Hindlimb muscle (tissue), 1 donor: ENCODE results near the gene TJP1. TPM values are rescaled to one million over a fixed set of nuclear protein-coding genes. Genes with fewer than 3 reads are reported as not detected.
"Not testable (repeated sequence)": the region's sequence is repeated elsewhere in the genome, so short reads cannot be mapped to it uniquely, and the experiment has no call there.

ENCODE experiments used
- DNase-seq: peaks from one replicate; pipeline ENCODE4 v3.0.0-alpha.2; 2013
- polyA plus RNA-seq: library from polyadenylated mRNA; unstranded; fragments of 120-200 nt; gene quantifications from one replicate; pipeline ENCODE4 v1.2.1, GENCODE V29; 2013; ENCODE audit not compliant: insufficient read length

Gene TJP1
- polyA plus RNA-seq, 1 donor, result 41.6 TPM

DNA sequence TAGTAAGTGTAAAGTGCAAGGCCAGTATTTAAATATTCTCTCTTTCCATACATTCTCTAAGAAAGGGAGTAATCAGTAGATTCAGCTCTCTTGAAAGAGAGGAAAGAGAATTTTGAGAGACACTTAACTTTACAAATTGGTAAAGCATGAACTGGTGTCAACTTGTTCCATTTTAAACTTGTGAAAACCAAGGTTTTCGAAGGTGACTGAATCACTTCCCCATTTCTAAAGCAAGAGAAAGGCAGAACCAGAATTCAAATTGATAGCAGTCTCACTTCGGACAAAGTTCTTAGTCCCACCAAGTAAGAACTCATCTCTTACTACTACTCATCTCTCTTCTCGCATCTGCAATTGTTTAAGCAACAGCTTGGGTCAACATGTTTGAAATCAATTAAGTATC, 22.4 kb downstream of the TJP1 start:
- no peak for DNase-seq

- DNase-seq, result no peak
Observed at GRCh38 chr15:29795610-29796009, 26.7 kb downstream of the TJP1 start.

DNA sequence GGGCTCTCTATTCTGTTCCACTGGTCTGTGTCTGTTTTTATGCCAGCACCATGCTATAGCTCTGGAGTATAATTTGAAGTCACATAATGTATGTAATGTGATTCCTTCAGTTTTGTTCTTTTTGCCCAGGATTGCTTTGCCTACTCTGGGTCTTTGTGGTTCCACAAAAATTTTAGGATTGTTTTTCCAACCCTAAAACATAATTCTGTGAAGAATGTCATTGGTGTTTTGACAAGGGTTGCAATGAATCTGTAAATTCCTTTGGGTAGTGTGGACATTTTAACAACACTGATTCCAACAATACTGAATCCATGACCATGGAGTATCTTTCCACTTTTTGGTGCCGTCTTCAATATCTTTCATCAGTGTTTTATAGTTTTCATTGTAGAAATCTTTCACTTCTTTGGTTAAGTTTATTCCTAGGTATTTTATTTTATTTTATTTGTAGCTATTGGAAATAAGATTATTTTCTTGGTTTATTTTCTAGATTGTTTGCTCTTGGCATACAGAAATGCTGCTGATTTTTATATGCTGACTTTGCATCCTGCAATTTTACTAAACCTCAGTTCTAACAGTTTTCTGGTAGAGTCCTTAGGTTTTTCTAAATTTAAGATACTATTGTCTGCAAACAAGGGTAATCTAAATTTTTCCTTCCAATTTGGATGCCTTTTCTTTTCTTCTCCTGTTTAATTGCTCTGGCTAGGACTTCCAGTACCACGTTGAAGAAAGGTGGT, 29.7 kb downstream of the TJP1 start:
- DNase-seq, result no peak

- no peak for DNase-seq
Observed at GRCh38 chr15:29790607-29791006, 31.7 kb downstream of the TJP1 start.

DNA sequence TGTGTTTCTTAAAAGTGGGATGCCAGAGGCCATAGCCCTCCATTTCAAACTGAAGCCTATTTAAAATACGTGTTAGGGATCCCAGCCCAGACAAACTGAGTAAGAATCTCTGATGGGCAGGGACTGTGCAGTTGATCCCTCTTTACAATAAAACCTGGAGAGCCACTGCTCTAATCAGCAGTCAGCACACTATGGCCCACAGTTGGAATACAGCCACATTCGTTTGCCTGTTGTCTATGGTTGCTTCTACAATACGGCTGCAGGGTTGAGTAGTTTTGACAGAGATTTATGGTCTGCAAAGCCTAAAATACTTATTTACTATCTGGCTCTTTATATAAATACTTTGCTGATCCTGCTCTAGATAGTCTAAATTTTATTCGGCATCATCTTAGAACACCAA, 32.4 kb downstream of the TJP1 start:
- no peak for DNase-seq

- DNase-seq, result no peak
Observed at GRCh38 chr15:29788433-29789034, 33.7 kb downstream of the TJP1 start.

GRCh38 chr15:29787767-29788166, 34.5 kb downstream of the TJP1 start:
- no peak for DNase-seq

DNA sequence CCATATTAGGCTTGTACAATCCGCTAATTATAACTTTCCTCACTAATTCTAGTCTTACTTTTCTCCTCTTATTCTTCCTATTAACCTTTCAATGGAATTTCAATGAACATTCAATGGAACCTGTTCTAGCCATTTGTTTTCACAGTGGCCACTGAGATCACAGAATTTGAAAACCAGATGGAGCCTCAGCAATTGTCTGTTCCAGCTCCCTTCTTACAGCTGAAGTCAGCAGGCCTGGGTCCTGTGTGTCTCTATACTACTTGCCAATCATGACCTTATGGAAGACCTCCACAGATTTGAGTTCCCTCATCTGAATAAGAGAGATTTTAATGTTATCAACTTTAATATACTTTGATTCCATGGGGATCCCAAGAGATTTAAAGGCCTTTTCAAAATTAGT, 36.6 kb downstream of the TJP1 start:
- DNase-seq, result no peak

DNA sequence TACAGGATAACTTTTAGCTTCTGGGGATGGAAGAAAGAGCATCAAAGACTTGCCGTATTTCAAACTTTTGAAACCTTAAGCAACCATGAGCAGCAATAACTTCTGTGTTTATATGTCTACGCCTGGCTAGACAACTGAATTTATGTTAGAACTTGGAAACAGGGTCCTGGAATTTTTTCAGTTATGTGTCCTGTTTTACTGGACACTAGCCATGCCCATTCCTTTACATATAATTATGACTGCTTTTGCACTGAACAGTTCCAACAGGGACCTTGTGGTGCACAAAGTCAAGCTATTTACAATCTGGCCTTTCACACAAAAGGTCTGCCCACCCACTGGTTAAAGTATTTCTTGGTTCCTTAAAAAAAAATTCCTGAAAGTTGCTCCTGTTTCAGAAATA, 37.1 kb downstream of the TJP1 start:
- DNase-seq, result no peak

- DNase-seq, result no peak
Observed at GRCh38 chr15:29784413-29784812, 37.9 kb downstream of the TJP1 start.

GRCh38 chr15:29782816-29783215, 39.5 kb downstream of the TJP1 start:
- DNase-seq, result not testable (repeated sequence)

GRCh38 chr15:29778382-29778781, 43.9 kb downstream of the TJP1 start:
- no peak for DNase-seq

GRCh38 chr15:29776859-29777258, 45.4 kb downstream of the TJP1 start:
- no peak for DNase-seq

GRCh38 chr15:29774900-29775299, 47.4 kb downstream of the TJP1 start:
- DNase-seq, result no peak

DNA sequence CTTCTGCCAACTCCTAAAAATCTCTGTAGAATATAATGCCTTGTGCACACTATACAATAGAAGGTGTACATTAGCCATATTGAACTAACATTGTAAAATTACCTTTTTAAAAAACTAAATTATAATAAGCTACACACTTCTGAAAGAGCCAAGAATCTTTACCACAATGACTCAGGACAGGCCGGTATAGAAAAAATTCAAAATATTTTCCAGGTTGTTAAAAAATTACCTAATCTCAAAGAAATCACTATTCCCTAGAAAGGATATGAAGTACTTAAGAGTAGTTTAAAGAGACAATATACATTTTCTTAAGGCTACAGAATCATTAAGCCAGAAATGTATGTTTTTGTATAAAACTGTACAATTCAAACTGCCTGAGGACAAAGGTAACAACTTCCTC, 48.5 kb downstream of the TJP1 start:
- no peak for DNase-seq

DNA sequence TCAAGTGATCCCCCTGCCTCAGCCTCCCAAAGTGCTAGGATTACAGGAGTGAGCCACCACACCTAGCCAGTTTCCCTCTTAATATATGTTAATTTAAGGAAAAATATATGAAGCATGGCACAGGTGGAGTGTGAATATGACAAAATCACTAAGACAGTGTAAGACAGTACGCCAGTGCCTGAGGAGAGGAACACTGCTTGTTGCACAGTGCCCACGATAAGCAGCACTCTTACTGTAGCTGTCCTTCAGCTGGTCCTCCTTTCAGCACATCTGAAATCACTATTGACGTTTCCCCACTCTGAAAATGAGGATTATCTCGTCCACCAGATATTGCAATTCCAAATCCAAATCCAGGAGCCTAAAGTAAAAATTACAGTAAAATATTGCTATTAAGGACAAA, 49.3 kb downstream of the TJP1 start:
- no peak for DNase-seq

DNA sequence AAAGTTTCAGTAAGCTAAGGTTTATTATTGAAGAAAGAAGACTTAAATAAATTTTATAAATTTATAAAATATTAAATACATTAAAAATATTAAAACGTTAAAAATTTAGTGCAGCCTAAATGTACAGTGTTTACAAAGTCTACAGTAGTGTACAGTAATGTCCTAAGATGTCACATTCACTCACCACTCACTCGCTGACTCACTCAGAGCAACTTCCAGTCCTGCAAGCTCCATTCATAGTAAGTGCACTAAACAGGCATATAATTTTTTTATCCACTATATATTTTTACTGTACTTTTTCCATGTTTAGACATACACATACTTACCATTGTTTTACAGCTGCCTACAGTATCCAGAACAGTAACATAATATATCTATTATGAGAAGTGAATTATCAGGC, 51.5 kb downstream of the TJP1 start:
- no peak for DNase-seq

DNA sequence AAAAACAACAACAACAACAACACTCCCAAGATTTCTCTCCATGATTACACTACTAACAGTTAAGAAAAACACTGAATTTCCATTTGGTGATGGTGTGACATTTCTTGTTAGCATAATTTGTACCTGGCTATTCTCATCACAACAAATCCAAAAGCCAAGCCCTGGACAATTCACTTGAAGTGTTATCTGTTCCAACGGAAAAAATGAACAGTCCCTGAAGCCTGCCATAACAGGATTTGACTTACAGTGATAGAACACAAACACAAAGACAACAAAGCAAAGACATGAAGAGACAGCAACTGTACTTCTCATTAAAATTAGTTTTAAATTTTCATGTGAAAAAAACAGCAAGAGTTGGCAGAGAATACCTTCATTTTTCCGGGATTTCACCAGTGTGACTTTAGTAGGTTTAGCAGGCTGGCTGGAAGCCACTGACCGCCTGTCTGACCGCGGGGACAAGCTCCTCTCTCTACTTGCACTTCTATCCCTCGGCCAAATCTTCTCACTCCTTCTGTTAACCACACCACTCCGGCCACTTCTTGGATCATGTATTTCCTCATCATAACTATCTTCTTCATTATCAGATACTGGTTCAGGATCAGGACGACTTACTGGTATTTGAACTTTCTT, 56.3 kb downstream of the TJP1 start:
- DNase-seq, result no peak

- DNase-seq, result no peak
Observed at GRCh38 chr15:29765234-29765841, 56.9 kb downstream of the TJP1 start.

GRCh38 chr15:29759596-29759995, 62.7 kb downstream of the TJP1 start:
- DNase-seq, result no peak

GRCh38 chr15:29756358-29757267, 65.7 kb downstream of the TJP1 start:
- DNase-seq, result no peak

GRCh38 chr15:29754009-29754408, 68.3 kb downstream of the TJP1 start:
- DNase-seq, result not testable (repeated sequence)

DNA sequence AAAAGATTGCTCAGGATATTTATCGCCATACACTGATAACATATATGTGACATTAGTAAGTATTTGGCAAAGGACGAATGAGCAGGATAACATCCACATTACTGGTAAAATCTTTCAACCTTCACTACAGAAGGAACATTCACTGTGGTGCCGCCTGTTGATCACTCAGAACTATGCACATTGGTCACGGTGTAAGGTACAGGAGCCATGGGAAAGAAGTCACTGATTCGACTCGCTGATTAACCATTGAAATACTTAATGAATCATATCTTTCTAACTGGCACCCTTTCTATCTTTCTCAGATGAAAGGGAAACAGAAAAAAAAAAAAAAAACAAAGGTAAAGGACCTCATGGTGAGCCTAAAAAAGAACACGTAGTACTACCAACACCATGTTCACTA, 68.8 kb downstream of the TJP1 start:
- no peak for DNase-seq
